H1 (cell line): ENCODE results near the gene GJB3. TPM values are rescaled to one million over a fixed set of nuclear protein-coding genes. Genes with fewer than 3 reads are reported as not detected.

Source experiments
- CTCF ChIP-seq, 3 experiments: IDR thresholded peaks; 1 replicate in 2 of 3; 2 replicates in 1 of 3; pipeline versions ENCODE4 v1.5.1 to v1.6.1; 2011; ENCODE audit warnings: low read length in 3 of 3, mild to moderate bottlenecking in 3 of 3, inconsistent platforms in 2 of 3, low read depth in 1 of 3, moderate library complexity in 1 of 3; ENCODE audit not compliant: insufficient read depth in 1 of 3; ENCODE audit errors: control extremely low read depth in 1 of 3
- MAX ChIP-seq: IDR thresholded peaks from 2 replicates; pipeline ENCODE4 v1.6.1; 2012; ENCODE audit warnings: inconsistent platforms
- RNF2 ChIP-seq: fragments of 200-900, 300-1000 bp; sonication (generic); IDR thresholded peaks from 2 replicates; pipeline ENCODE4 v1.7.1; 2016; ENCODE audit warnings: borderline replicate concordance, low read depth, mild to moderate bottlenecking, antibody characterized with exemption, low read length; ENCODE audit not compliant: poor library complexity, severe bottlenecking; ENCODE audit errors: missing control alignments
- TBP ChIP-seq: IDR thresholded peaks from 2 replicates; pipeline ENCODE4 v1.6.1; 2011; ENCODE audit warnings: low read depth, low read length, improper control_type of control experiment
- polyA plus RNA-seq, 7 experiments: library from polyadenylated mRNA; depleted of rRNA in 3 of 7; stranded (reverse) in 5 of 7; unstranded in 2 of 7; fragments of >200 nt in 5 of 7; fragments of 200-250 nt in 2 of 7; gene quantifications; 1 replicate in 5 of 7; 2 replicates in 1 of 7; 4 replicates in 1 of 7; pipeline versions ENCODE4 v1.2.1 to v1.2.3, GENCODE V29; 2011 to 2013; ENCODE audit warnings: missing spikeins in 2 of 7, mixed read lengths in 2 of 7
- total RNA-seq: library from RNA; stranded (reverse); fragmentation: NEBNext Ultra II Directional; extraction: Animal tissue kit (Norgen Biotek cat#: 25700); gene quantifications from 2 replicates; pipeline ENCODE4 v1.2.1, GENCODE V29; 2021
- TF ChIP-seq, protein P1 (sequence below): fragments of 300-600 bp; sonication (generic); IDR thresholded peaks from 2 replicates; pipeline ENCODE4 v1.7.1; 2012; ENCODE audit warnings: low read length, moderate library complexity, mild to moderate bottlenecking, inconsistent platforms; ENCODE audit not compliant: insufficient replicate concordance

GJB3 gene
- total and polyA plus RNA-seq, 2 of the 8 experiments (the other 6 are each of a cell fraction or from before 2014, with no cell fraction given) = 0.93 to 1.6 TPM

- TF ChIP-seq, protein P1, sequence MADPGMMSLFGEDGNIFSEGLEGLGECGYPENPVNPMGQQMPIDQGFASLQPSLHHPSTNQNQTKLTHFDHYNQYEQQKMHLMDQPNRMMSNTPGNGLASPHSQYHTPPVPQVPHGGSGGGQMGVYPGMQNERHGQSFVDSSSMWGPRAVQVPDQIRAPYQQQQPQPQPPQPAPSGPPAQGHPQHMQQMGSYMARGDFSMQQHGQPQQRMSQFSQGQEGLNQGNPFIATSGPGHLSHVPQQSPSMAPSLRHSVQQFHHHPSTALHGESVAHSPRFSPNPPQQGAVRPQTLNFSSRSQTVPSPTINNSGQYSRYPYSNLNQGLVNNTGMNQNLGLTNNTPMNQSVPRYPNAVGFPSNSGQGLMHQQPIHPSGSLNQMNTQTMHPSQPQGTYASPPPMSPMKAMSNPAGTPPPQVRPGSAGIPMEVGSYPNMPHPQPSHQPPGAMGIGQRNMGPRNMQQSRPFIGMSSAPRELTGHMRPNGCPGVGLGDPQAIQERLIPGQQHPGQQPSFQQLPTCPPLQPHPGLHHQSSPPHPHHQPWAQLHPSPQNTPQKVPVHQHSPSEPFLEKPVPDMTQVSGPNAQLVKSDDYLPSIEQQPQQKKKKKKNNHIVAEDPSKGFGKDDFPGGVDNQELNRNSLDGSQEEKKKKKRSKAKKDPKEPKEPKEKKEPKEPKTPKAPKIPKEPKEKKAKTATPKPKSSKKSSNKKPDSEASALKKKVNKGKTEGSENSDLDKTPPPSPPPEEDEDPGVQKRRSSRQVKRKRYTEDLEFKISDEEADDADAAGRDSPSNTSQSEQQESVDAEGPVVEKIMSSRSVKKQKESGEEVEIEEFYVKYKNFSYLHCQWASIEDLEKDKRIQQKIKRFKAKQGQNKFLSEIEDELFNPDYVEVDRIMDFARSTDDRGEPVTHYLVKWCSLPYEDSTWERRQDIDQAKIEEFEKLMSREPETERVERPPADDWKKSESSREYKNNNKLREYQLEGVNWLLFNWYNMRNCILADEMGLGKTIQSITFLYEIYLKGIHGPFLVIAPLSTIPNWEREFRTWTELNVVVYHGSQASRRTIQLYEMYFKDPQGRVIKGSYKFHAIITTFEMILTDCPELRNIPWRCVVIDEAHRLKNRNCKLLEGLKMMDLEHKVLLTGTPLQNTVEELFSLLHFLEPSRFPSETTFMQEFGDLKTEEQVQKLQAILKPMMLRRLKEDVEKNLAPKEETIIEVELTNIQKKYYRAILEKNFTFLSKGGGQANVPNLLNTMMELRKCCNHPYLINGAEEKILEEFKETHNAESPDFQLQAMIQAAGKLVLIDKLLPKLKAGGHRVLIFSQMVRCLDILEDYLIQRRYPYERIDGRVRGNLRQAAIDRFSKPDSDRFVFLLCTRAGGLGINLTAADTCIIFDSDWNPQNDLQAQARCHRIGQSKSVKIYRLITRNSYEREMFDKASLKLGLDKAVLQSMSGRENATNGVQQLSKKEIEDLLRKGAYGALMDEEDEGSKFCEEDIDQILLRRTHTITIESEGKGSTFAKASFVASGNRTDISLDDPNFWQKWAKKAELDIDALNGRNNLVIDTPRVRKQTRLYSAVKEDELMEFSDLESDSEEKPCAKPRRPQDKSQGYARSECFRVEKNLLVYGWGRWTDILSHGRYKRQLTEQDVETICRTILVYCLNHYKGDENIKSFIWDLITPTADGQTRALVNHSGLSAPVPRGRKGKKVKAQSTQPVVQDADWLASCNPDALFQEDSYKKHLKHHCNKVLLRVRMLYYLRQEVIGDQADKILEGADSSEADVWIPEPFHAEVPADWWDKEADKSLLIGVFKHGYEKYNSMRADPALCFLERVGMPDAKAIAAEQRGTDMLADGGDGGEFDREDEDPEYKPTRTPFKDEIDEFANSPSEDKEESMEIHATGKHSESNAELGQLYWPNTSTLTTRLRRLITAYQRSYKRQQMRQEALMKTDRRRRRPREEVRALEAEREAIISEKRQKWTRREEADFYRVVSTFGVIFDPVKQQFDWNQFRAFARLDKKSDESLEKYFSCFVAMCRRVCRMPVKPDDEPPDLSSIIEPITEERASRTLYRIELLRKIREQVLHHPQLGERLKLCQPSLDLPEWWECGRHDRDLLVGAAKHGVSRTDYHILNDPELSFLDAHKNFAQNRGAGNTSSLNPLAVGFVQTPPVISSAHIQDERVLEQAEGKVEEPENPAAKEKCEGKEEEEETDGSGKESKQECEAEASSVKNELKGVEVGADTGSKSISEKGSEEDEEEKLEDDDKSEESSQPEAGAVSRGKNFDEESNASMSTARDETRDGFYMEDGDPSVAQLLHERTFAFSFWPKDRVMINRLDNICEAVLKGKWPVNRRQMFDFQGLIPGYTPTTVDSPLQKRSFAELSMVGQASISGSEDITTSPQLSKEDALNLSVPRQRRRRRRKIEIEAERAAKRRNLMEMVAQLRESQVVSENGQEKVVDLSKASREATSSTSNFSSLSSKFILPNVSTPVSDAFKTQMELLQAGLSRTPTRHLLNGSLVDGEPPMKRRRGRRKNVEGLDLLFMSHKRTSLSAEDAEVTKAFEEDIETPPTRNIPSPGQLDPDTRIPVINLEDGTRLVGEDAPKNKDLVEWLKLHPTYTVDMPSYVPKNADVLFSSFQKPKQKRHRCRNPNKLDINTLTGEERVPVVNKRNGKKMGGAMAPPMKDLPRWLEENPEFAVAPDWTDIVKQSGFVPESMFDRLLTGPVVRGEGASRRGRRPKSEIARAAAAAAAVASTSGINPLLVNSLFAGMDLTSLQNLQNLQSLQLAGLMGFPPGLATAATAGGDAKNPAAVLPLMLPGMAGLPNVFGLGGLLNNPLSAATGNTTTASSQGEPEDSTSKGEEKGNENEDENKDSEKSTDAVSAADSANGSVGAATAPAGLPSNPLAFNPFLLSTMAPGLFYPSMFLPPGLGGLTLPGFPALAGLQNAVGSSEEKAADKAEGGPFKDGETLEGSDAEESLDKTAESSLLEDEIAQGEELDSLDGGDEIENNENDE = no peak
- TF ChIP-seq CTCF (IDR thresholded peaks at IDR 0.05; ENCODE audit: control extremely low read depth in 1 of 3, insufficient read depth in 1 of 3, low read depth in 1 of 3, low read length in 3 of 3) (no peak), RNF2 (no peak), TBP (no peak), MAX (no peak)
- TF ChIP-seq, all 59 proteins: peak for 0
Measured at GRCh38 chr1:34758751-34759150, 22.3 kb upstream of the GJB3 start (continued).
